ENCODE measurements around the gene RNASEH1.
"Not testable (repeated sequence)": the region's sequence is repeated elsewhere in the genome, so short reads cannot be mapped to it uniquely, and the experiment has no call there.

RNASEH1 gene

DNA sequence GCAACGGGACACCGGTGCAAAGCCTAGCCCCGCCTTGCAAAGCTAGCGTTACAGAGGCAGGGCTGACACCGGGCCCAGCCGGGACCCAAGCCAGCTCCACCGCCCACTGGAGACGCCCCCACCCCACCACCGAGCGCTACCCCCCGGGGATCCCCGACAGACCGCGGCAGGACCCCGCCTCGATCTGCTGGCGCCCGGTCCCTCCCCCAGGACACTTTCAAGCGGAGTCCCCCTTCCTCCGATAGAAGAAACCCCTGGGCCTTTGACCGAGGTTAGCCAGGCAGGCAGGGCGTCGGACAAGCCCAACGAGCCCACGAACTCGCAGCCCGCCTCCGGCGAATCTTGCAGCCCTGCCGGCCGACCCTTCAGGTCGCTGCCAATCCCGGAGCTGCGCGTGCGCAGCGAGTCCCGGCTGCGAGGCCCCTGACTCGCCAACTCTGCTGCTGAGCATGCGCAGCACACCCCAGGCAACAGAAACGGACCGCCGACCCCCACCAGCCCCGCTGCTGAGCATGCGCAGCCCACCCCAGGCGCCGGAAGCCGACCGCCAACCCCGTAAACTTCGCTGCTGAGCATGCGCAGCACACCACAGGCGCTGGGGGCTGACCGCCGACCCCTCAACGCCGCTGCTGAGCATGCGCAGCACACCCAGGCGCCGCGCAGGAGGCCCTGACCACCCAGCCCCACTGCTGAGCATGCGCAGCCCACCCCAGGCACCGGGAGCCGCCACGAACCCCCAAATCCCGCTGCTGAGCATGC, 39.5 kb downstream of the RNASEH1 start:
- DNase-seq (ENCODE audit: low spot score), result peak; percentile 96

DNA sequence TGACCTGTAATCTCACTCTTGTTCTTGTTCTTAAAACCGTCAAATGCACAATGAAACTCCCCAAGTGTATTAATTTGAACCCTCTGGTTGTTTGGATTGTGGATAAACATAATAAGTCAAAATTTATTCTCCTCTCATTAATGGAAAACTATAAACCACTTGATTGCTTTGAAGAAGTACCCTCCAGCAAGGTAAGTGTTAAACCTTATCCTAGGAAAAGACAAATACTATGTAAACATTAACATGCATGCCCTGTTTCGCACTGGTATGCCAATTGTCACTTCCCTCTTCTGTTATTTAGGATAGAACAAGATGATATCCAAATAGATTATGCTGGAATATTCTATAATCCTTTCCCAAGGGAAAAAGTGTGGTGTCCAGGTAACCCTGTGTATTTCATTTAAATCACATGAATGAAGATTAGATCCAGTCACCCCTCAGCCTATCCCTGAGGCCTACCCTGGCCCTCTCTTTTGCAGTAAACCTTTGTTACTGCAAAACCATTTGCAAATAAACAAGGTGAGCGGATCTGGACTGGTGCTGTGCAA, 40.1 kb downstream of the RNASEH1 start:
- DNase-seq (ENCODE audit: low spot score), result no peak

DNA sequence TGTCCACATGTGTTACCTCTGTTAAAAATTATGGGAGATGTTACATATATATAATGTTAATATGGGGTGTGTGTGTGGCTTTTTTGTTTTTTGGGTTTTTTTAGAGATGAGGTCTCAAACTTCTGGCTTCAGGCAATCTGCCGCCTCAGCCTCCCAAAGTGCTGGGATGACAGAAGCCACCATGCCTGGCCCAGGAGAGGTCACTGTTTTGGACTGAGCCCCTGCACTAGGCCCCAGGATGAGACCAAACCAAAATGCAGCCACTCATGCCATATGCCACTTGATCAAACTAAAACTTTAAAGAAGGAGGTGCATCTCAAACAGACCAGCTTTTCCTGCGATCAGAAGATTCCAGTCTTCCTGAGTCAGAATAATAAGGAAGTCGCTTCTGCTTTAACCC, 41.3 kb downstream of the RNASEH1 start:
- no peak for DNase-seq (ENCODE audit: low spot score)

DNA sequence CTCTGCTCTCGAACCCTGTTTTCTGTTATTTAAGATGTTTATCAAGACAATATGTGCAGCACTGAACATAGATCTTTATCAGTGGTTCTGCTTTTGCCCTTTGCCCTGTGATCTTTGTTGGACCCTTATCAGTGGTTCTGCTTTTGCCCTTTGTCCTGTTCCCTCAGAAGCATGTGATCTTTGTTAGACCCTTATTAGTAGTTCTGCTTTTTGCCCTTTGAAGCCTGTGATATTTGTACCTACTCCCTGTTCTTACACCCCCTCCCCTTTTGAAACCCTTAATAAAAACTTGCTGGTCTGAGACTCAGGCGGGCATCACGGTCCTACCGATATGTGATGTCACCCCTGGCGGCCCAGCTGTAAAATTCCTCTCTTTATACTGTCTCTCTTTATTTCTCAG, 42.7 kb downstream of the RNASEH1 start:
- not testable (repeated sequence) for DNase-seq (ENCODE audit: low spot score)

DNA sequence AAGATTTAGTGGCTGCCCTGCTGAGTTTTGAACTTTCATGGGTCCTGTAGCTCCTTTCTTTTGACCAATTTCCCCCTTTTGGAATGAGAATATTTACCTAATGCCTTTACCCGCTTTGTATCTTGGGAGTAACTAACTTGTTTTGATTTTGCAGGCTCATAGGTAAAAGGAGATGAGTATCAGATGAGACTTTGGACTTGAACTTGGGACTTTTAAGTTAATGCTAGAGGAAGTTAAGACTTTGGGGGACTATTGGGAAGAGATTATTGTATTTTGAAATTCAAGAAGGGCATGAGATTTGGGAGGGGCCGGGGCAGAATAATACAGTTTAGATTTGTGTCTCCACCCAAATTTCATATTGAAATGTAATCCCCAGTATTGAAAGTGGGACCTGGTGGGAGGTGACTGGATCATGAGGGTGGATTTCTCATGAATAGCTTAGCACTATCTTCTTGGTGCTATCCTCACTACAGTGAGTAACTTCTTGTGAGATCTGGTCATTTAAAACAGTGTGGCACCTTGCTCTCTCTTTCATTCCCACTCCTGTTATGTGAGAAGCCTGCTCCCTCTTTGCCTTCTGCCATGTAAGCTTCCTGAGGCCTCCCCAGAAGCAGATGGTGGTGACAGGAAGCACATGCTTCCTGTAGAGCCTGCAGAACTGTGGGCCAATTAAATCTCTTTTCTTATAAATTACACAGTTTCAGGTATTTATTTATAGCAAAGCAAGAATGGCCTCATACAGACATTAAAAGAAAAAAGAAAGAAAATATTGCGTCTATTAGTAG, 44.9 kb downstream of the RNASEH1 start:
- DNase-seq (ENCODE audit: low spot score), result no peak

DNA sequence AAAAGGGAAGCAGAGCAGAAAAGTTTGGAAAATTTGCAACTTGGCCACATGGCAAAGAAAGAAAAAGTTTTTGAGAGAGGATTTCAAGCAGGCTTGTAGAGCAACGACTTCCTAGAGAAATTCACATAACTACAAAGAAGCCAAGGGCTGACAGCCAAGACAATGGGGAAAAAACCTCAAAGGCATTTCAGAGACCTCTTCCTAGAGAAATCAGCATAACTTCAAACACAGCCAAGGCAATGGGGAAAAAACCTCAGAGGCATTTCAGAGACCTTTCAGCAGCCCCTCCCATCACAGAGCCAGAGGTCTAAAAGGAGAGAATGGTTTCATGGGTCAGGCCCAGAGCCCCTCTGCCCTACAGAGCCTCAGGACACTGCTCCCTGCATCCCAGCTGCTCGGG, 46.0 kb downstream of the RNASEH1 start:
- DNase-seq (ENCODE audit: low spot score), result no peak

DNA sequence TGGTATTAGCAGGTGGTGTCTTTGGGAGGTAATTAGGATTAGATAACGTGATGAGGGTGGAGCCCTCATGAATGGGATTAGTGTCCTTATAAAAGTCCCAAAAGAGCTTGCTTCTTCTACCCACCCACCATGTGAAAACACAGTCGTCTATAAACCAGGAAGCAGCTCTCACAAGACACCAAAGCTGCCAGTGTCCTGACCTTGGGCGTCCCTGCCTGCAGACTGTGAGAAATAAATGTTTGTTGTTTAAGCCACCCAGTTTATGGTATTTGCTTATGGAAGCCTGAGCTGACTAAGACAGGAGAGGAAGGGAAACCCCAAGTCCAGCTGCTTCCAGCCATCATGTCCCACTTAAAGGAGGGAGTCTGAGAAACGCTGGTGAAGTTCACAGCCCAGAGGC, 52.4 kb downstream of the RNASEH1 start:
- no peak for DNase-seq (ENCODE audit: low spot score)

DNA sequence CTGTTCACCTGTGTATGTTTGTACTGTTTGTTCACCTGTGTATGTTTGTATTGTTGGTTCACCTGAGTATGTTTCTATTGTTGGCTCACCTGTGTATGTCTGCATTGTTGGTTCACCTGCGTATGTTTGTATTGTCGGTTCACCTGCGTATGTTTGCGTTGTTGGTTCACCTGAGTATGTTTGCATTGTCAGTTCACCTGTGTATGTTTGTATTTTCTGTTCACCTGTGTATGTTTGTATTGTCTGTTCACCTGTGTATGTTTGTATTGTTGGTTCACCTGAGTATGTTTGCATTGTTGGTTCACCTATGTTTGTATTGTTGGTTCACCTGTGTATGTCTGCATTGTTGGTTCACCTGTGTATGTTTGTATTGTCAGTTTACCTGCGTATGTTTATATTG, 53.4 kb downstream of the RNASEH1 start:
- DNase-seq (ENCODE audit: low spot score), result no peak

DNA sequence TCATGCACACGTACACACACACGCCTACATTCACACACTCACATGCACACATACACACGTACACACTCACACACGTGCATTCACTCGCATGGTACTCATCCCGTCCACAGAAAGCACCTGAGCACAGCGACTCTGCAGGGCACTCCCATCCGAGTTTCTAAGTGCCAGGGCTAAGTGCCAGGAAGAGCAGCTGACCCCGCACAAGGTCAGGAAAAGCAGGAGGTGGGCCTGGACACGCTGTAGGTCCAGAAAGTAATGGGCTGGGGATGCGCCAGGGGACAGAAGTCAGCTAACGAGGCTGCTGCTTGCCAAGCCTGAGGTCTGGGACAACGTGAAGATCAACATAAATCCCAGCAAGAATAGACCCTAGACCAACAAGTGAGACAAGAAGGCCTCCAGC, 54.6 kb downstream of the RNASEH1 start:
- no peak for DNase-seq (ENCODE audit: low spot score)

DNA sequence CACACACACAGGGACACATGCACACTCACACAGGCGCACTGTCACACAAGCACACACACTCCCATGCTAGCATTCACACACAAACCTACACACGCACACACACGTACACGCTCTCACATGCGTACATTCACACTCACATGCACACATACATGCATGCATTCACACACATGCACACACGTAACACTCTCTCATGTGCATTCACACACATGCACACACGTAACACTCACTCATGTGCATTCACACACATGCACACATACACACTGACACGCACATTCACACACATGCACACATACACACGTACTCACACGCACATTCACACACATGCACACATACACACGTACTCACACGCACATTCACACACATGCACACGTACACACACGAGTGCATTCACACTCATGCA, 55.1 kb downstream of the RNASEH1 start:
- DNase-seq (ENCODE audit: low spot score), result no peak

DNA sequence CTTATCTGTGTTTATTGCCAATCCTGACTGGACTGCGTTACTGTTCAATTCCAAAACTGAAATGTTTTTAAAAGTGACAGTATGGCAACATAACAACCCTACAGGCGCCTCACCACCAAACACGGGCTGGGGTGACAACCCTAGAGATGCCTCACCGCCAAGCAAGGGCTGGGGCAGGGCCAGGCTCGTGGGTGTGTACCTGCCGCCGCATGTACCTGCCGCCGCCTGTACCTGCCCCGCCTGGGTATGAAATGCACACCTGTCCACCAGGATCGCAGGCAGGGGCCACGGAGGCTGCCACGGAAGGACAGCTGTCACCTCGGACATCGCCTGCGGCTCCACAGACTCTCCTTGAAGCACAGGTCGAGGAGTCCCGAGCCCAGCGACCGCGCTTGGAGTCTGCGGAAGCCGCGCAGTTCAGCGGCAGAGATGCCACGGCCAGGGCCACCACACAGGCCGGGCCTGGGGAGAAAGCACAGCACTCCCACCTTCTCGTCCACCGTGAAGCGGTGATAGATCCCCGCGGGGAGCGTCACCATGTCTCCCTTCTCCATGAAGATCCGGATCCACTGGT, 57.7 kb downstream of the RNASEH1 start:
- DNase-seq (ENCODE audit: low spot score), result no peak

DNA sequence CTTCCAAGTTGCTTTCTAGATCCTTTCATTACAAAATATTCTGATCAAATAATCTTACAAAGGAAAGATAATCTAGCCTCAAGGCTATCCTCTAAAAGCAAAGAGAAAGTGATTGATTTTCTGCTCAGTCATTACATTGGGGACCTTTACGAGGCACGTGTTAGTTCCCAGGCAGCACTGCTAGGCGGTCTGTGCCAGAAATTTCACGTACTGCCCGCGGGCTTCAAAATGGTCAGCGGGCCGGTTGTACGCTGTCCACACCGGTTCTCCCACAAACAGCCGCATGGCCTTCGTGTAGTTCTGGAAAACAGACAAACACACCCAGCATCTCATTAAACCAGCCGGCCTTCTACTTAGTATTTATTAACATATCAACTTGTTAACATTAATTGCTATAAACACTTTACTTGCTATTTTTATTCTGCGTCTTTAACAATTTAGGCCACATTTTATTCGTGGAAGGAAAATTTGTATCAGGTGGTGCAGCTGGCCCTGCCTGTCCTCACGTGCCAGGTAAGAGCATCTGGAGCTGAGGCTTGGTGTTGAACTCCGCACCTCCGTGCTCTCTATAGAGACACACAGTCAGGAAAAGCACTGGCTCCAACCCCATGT, 59.2 kb downstream of the RNASEH1 start:
- DNase-seq (ENCODE audit: low spot score), result no peak

DNA sequence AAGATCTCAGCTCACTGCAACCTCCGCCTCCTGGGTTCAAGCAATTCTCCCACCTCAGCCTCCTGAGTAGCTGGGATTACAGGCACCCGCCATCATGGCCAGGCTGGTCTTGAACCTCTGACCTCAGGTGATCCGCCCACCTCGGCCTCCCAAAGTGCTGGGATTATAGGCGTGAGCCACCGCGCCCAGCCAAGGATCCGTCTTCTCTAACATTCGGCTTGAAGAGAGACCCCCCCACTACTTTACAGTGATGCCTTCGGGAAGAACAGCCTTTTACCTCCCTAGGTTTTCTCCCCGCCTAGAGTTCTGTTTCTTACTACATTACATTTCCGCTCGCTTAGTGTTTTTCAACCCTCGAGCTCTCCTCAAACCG, 61.4 kb downstream of the RNASEH1 start:
- DNase-seq (ENCODE audit: low spot score), result not testable (repeated sequence)
